Parathyroid adenoma (tissue), 2 donors: ENCODE measurements around the gene BCL2L1.

Source experiments
- H2AFZ ChIP-seq: fragments of 300-600 bp; sonication (generic); one replicate; pipeline ENCODE4 v1.7.0; 2017; ENCODE audit warnings: antibody characterized with exemption, mild to moderate bottlenecking
- H3K27ac ChIP-seq: fragments of 300-600 bp; sonication (generic); one replicate; pipeline ENCODE4 v1.7.0; 2017
- H3K27me3 ChIP-seq: fragments of 300-600 bp; sonication (generic); one replicate; pipeline ENCODE4 v1.7.0; 2017; ENCODE audit warnings: low read length; ENCODE audit not compliant: control insufficient read depth, insufficient read depth
- H3K36me3 ChIP-seq: fragments of 300-600 bp; sonication (generic); one replicate; pipeline ENCODE4 v1.7.0; 2017; ENCODE audit warnings: low read length; ENCODE audit not compliant: control insufficient read depth, insufficient read depth
- H3K4me1 ChIP-seq: fragments of 300-600 bp; sonication (generic); one replicate; pipeline ENCODE4 v1.7.0; 2017; ENCODE audit warnings: control low read depth
- H3K4me2 ChIP-seq: fragments of 300-600 bp; sonication (generic); one replicate; pipeline ENCODE4 v1.7.0; 2017; ENCODE audit warnings: low read length
- H3K4me3 ChIP-seq: fragments of 300-600 bp; sonication (generic); one replicate; pipeline ENCODE4 v1.7.0; 2017; ENCODE audit warnings: low read depth, low read length
- H3K79me2 ChIP-seq: fragments of 300-600 bp; sonication (generic); one replicate; pipeline ENCODE4 v1.7.0; 2017; ENCODE audit warnings: control low read depth
- H3K9ac ChIP-seq: fragments of 300-600 bp; sonication (generic); one replicate; pipeline ENCODE4 v1.7.0; 2017; ENCODE audit warnings: mild to moderate bottlenecking
- H3K9me3 ChIP-seq: fragments of 300-600 bp; sonication (generic); one replicate; pipeline ENCODE4 v1.7.0; 2017; ENCODE audit warnings: low read length; ENCODE audit not compliant: control insufficient read depth
- CTCF ChIP-seq: fragments of 300-600 bp; sonication (generic); IDR thresholded peaks from one replicate; pipeline ENCODE4 v1.7.0; 2017; ENCODE audit warnings: antibody characterized with exemption, mild to moderate bottlenecking
- donor health status: primary hyperparathyroidism.

BCL2L1 gene

GRCh38 chr20:31643522-31643921 lies 79.1 kb downstream of the BCL2L1 start:
- Histone ChIP-seq H3K27me3 (no peaks in the 10 kb centered on the region), H3K9me3 (no peaks in the 10 kb centered on the region), H3K9ac (no peak overlapping the region), H3K4me2 (no peak overlapping the region), H3K79me2 (no peaks in the 10 kb centered on the region), H3K36me3 (no peaks in the 10 kb centered on the region), H3K4me1 (no peaks in the 10 kb centered on the region), H2AFZ (no peak overlapping the region), H3K27ac (no peak overlapping the region), H3K4me3 (no peak overlapping the region)
- no peak for TF ChIP-seq CTCF

- Histone ChIP-seq H3K4me3 (no peak overlapping the region), H3K36me3 (no peaks in the 10 kb centered on the region), H3K27me3 (no peaks in the 10 kb centered on the region), H3K27ac (no peak overlapping the region), H3K4me2 (no peak overlapping the region), H2AFZ (no peak overlapping the region), H3K79me2 (no peaks in the 10 kb centered on the region), H3K9ac (no peak overlapping the region), H3K9me3 (no peaks in the 10 kb centered on the region), H3K4me1 (no peaks in the 10 kb centered on the region)
- no peak for TF ChIP-seq CTCF
Observed at GRCh38 chr20:31642837-31643236, 79.8 kb downstream of the BCL2L1 start.

GRCh38 chr20:31641391-31641790 lies 81.3 kb downstream of the BCL2L1 start:
- H3K27ac ChIP-seq, result no peak overlapping the region
- TF ChIP-seq CTCF, result no peak
- H3K4me2 ChIP-seq, result no peak overlapping the region
- no peak overlapping the region for H3K9ac ChIP-seq
- no peaks in the 10 kb centered on the region for H3K79me2 ChIP-seq
- no peak overlapping the region for H2AFZ ChIP-seq
- H3K4me3 ChIP-seq, result no peak overlapping the region
- H3K9me3 ChIP-seq, result no peaks in the 10 kb centered on the region
- no peaks in the 10 kb centered on the region for H3K36me3 ChIP-seq
- H3K4me1 ChIP-seq, result no peaks in the 10 kb centered on the region
- no peaks in the 10 kb centered on the region for H3K27me3 ChIP-seq

GRCh38 chr20:31640259-31640658 lies 82.4 kb downstream of the BCL2L1 start:
- Histone ChIP-seq H3K79me2 (no peaks in the 10 kb centered on the region), H3K9me3 (no peaks in the 10 kb centered on the region), H3K4me1 (no peaks in the 10 kb centered on the region), H3K4me3 (no peak overlapping the region), H2AFZ (no peak overlapping the region), H3K36me3 (no peaks in the 10 kb centered on the region), H3K27me3 (no peaks in the 10 kb centered on the region), H3K9ac (no peak overlapping the region), H3K27ac (no peak overlapping the region), H3K4me2 (no peak overlapping the region)
- no peak for TF ChIP-seq CTCF

GRCh38 chr20:31638816-31639215 lies 83.9 kb downstream of the BCL2L1 start:
- H3K27me3 ChIP-seq, result no peaks in the 10 kb centered on the region
- H3K9me3 ChIP-seq, result no peaks in the 10 kb centered on the region
- no peak overlapping the region for H2AFZ ChIP-seq
- no peak overlapping the region for H3K4me2 ChIP-seq
- H3K27ac ChIP-seq, result no peak overlapping the region
- H3K79me2 ChIP-seq, result no peaks in the 10 kb centered on the region
- H3K4me1 ChIP-seq, result no peaks in the 10 kb centered on the region
- no peak overlapping the region for H3K4me3 ChIP-seq
- no peak for TF ChIP-seq CTCF
- H3K36me3 ChIP-seq, result no peaks in the 10 kb centered on the region
- no peak overlapping the region for H3K9ac ChIP-seq
